Measurements from ENCODE around the gene AAMP. TPM values are rescaled to one million over a fixed set of nuclear protein-coding genes. Genes with fewer than 3 reads are reported as not detected.

Gene AAMP
- total and polyA plus RNA-seq, 4 donors, result 63.6 to 116 (median 74.6) TPM

- no peak for TF ChIP-seq CTCF (IDR thresholded peaks at IDR 0.05; ENCODE audit: low read depth, low read length, missing input control)
- TF ChIP-seq SP1 (IDR thresholded peaks at IDR 0.05), result no peak
- TF ChIP-seq, protein P1, sequence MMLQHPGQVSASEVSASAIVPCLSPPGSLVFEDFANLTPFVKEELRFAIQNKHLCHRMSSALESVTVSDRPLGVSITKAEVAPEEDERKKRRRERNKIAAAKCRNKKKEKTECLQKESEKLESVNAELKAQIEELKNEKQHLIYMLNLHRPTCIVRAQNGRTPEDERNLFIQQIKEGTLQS (IDR thresholded peaks at IDR 0.05), result no peak
- TF ChIP-seq RAD21 (IDR thresholded peaks at IDR 0.05), result no peak
Observed at GRCh38 chr2:218277921-218278320, 8.0 kb upstream of the AAMP start (continued).

DNA sequence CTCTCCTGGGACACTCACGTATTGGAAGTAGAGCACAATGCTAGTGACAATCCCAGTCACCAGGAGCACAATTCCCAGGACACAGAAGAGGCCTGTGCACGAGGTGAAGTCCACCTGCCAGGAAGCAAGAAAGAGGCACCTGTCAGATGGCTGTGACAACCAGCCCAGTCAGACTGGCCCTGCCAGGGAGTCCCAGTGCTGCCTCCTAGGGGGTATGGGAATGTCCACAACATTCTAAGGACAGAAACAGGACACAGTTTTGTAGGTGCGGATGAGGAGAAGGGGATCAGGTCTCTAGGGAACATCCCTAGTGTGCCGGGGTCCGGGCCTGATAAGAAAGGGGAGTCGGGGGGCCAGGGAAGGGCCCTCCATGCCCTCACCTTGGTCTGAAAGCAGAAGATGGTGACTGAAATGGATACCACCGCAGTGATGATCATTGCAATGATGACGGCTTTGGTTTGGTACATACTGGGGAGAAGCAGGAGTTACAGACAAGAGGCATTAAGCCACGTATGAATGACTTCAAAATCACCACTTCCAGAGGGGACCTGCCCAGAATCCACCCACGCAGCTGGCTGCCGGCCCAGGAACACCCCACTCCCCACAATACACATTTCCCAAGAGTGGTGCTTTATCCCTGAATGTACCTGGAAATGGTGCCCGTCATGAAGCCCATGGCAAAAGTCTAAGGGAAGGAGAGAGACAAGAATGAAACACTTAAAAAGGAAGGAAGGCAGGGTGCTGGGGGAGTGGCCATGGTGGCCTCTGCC, 7.2 kb upstream of the AAMP start:
- WGBS, result 89% methylated on average over 12 of the region's 12 CpGs
- H3K27me3 ChIP-seq (ENCODE audit: control insufficient read depth in 4 of 4, insufficient read depth in 4 of 4, low read length in 3 of 4), result no peaks in the 10 kb centered on the region
- no peak for DNase-seq (ENCODE audit: low spot score)
- peaks cover 0 to 20% (median 12%) of the 10 kb centered on the region in 4 donors for H3K4me1 ChIP-seq (ENCODE audit: control insufficient read depth in 4 of 4, insufficient read depth in 4 of 4, low read length in 3 of 4)
- H3K9me3 ChIP-seq (ENCODE audit: control insufficient read depth in 4 of 4, low read length in 3 of 4), result no peaks in the 10 kb centered on the region
- no peak overlapping the region for H3K4me3 ChIP-seq (ENCODE audit: low read depth in 1 of 3, low read length in 3 of 3)
- H3K27ac ChIP-seq (ENCODE audit: low read depth in 1 of 2, low read length in 2 of 2), result no peak overlapping the region
- TF ChIP-seq FOXA1 (IDR thresholded peaks at IDR 0.05) (no peak), YY1 (IDR thresholded peaks at IDR 0.05) (no peak), JUND (IDR thresholded peaks at IDR 0.05) (no peak), ZBTB33 (IDR thresholded peaks at IDR 0.05) (no peak), RAD21 (IDR thresholded peaks at IDR 0.05) (no peak), NR2F2 (IDR thresholded peaks at IDR 0.05) (no peak), HNF4G (IDR thresholded peaks at IDR 0.05) (no peak), MAX (IDR thresholded peaks at IDR 0.05) (no peak), HNF4A (conservative IDR thresholded peaks at IDR 0.05) (no peak), FOXA2 (IDR thresholded peaks at IDR 0.05) (no peak)
- no peak overlapping the region for H3K9ac ChIP-seq (ENCODE audit: low read depth in 1 of 2, low read length in 2 of 2)
- H3K36me3 ChIP-seq (ENCODE audit: control insufficient read depth in 4 of 4, insufficient read depth in 3 of 4, low read depth in 1 of 4, low read length in 3 of 4), result peaks cover 28 to 66% (median 60%) of the 10 kb centered on the region in 4 donors

GRCh38 chr2:218275371-218276072, 5.6 kb upstream of the AAMP start:
- Histone ChIP-seq H3K36me3 (ENCODE audit: control insufficient read depth in 4 of 4, insufficient read depth in 3 of 4, low read depth in 1 of 4, low read length in 3 of 4) (peaks cover 22 to 65% (median 59%) of the 10 kb centered on the region in 4 donors), H3K9ac (ENCODE audit: low read depth in 1 of 2, low read length in 2 of 2) (no peak overlapping the region), H3K9me3 (ENCODE audit: control insufficient read depth in 4 of 4, low read length in 3 of 4) (no peaks in the 10 kb centered on the region), H3K27ac (ENCODE audit: low read depth in 1 of 2, low read length in 2 of 2) (no peak overlapping the region), H3K4me3 (ENCODE audit: low read depth in 1 of 3, low read length in 3 of 3) (no peak overlapping the region), H3K27me3 (ENCODE audit: control insufficient read depth in 4 of 4, insufficient read depth in 4 of 4, low read length in 3 of 4) (no peaks in the 10 kb centered on the region), H3K4me1 (ENCODE audit: control insufficient read depth in 4 of 4, insufficient read depth in 4 of 4, low read length in 3 of 4) (peaks cover 2 to 26% (median 23%) of the 10 kb centered on the region in 4 donors)
- WGBS, result 79% methylated on average over 9 of the region's 9 CpGs
- no peak for DNase-seq (ENCODE audit: low spot score)
- TF ChIP-seq NR2F2 (IDR thresholded peaks at IDR 0.05), result no peak
- TF ChIP-seq FOXA2 (IDR thresholded peaks at IDR 0.05), result no peak
- no peak for TF ChIP-seq MAX (IDR thresholded peaks at IDR 0.05)
- no peak for TF ChIP-seq RAD21 (IDR thresholded peaks at IDR 0.05)
- no peak for TF ChIP-seq YY1 (IDR thresholded peaks at IDR 0.05)
- TF ChIP-seq JUND (IDR thresholded peaks at IDR 0.05), result no peak
- TF ChIP-seq REST (IDR thresholded peaks at IDR 0.05), result no peak
- no peak for TF ChIP-seq HNF4G (IDR thresholded peaks at IDR 0.05)
- TF ChIP-seq CTCF (IDR thresholded peaks at IDR 0.05; ENCODE audit: low read depth, low read length, missing input control), result no peak
- TF ChIP-seq GABPA (IDR thresholded peaks at IDR 0.05 in 1 of 2, conservative IDR thresholded peaks at IDR 0.05 in 1 of 2), result no peak
- no peak for TF ChIP-seq TAF1 (conservative IDR thresholded peaks at IDR 0.05)
- TF ChIP-seq EGR1 (IDR thresholded peaks at IDR 0.05; ENCODE audit: low read depth in 2 of 2), result no peak
- TF ChIP-seq FOXA1 (IDR thresholded peaks at IDR 0.05), result no peak
